GM20000 (cell line): ENCODE measurements around the gene GREB1.

Source experiments
- DNase-seq: peaks from one replicate; pipeline ENCODE4 v3.0.0; 2012; ENCODE audit warnings: low spot score
- TF ChIP-seq, protein P1 (sequence below): IDR thresholded peaks from 2 replicates; pipeline ENCODE4 v1.5.1; 2012; ENCODE audit warnings: mild to moderate bottlenecking, control low read depth; ENCODE audit errors: extremely low read depth, missing control alignments

Gene GREB1

GRCh38 chr2:11636593-11637295, 102.9 kb downstream of the GREB1 start:
- TF ChIP-seq, protein P1, sequence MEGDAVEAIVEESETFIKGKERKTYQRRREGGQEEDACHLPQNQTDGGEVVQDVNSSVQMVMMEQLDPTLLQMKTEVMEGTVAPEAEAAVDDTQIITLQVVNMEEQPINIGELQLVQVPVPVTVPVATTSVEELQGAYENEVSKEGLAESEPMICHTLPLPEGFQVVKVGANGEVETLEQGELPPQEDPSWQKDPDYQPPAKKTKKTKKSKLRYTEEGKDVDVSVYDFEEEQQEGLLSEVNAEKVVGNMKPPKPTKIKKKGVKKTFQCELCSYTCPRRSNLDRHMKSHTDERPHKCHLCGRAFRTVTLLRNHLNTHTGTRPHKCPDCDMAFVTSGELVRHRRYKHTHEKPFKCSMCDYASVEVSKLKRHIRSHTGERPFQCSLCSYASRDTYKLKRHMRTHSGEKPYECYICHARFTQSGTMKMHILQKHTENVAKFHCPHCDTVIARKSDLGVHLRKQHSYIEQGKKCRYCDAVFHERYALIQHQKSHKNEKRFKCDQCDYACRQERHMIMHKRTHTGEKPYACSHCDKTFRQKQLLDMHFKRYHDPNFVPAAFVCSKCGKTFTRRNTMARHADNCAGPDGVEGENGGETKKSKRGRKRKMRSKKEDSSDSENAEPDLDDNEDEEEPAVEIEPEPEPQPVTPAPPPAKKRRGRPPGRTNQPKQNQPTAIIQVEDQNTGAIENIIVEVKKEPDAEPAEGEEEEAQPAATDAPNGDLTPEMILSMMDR: no peak
- no peak for DNase-seq

- DNase-seq: no peak
- TF ChIP-seq, protein P1: no peak
Observed at GRCh38 chr2:11637546-11637945, 103.7 kb downstream of the GREB1 start.

DNA sequence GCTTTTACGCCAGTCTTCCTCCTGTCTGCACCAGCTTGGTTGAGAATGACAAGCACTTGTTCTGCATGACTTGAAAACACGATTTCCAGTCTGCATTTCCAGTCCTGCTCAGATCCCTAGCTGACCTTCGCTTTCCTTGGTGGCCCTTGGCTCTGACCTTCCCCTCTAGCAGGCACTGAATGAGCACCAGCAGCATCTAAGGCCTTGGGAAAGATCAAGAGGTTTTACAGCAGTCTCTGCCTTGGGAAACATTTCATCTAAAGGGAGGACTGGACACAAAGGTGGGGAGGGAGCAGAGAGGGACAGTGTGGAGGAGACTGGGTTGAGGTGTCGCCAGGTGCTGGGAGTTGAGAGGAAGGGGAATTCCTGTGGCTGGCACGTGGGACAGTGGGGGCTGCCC, 105.7 kb downstream of the GREB1 start:
- no peak for DNase-seq
- TF ChIP-seq, protein P1: no peak

- DNase-seq: no peak
- TF ChIP-seq, protein P1: no peak
Observed at GRCh38 chr2:11640132-11640531, 106.3 kb downstream of the GREB1 start.

GRCh38 chr2:11642972-11643371, 109.1 kb downstream of the GREB1 start:
- no peak for DNase-seq
- TF ChIP-seq, protein P1: no peak

DNA sequence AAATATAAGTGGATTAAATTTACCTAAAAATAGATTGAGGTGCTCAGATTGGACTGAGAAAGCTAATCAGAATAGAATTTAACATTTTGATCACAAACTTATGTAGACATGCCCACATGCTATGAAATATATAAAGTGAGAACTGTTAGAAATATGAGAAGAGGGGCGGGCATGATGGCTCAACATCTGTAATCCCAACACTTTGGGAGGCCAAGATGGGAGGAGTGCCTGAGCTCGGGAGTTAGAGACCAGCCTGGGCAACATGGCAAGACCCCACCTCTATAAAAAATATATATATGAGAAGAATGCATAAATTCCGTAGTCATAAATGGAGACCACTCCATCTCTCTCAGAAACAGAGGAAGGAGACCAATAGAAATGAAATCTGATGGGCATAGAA, 110.4 kb downstream of the GREB1 start:
- no peak for DNase-seq
- TF ChIP-seq, protein P1: no peak

GRCh38 chr2:11646530-11646929, 112.7 kb downstream of the GREB1 start:
- TF ChIP-seq, protein P1: no peak
- DNase-seq: no peak
